ENCODE data around the gene F12. TPM values are rescaled to one million over a fixed set of nuclear protein-coding genes. Genes with fewer than 3 reads are reported as not detected.
"Not testable (repeated sequence)": the region's sequence is repeated elsewhere in the genome, so short reads cannot be mapped to it uniquely, and the experiment has no call there.

The F12 gene
- total and polyA plus RNA-seq, 2 of the 8 experiments (the other 6 are each of a cell fraction or from before 2014, with no cell fraction given), result 6.5 to 7.8 TPM

- POLR2A ChIA-PET (ENCODE audit: partially characterized antibody), result interaction anchor here (0.9 to 3.1 kb wide), 3 partner anchors 10 to 95 kb away, joined by 3 to 25 read pairs (median 4); partner anchors contain the start of gene LMAN2
- H4K5ac ChIP-seq (ENCODE audit: insufficient read length, low read depth, low read length); H3K9ac ChIP-seq (replicated peaks in 1 of 4; ENCODE audit: extremely low read depth in 1 of 4, low read depth in 3 of 4, low read length in 3 of 4); H3K14ac ChIP-seq (ENCODE audit: insufficient read length); H3K79me2 ChIP-seq (ENCODE audit: control insufficient read depth in 1 of 2, insufficient read depth in 2 of 2, low read length in 2 of 2); H4K8ac ChIP-seq (ENCODE audit: extremely low read depth, insufficient read depth, low read length); H3K4me2 ChIP-seq (ENCODE audit: insufficient read depth in 1 of 2, low read depth in 2 of 2, low read length in 2 of 2); H3K18ac ChIP-seq (ENCODE audit: extremely low read depth, low read length); H3K36me3 ChIP-seq (ENCODE audit: control insufficient read depth in 2 of 4, insufficient read depth in 4 of 4, low read length in 3 of 4); H3K23ac ChIP-seq (ENCODE audit: insufficient read length); H3K79me1 ChIP-seq (ENCODE audit: low read depth, low read length); FAIRE-seq; H2BK5ac ChIP-seq (ENCODE audit: low read depth, low read length); H2BK20ac ChIP-seq (ENCODE audit: low read length); H3K4ac ChIP-seq (replicated peaks; ENCODE audit: insufficient read length, low read depth, low read length); H2BK120ac ChIP-seq (replicated peaks; ENCODE audit: low read depth, low read length); H3K4me3 ChIP-seq (ENCODE audit: extremely low read depth in 1 of 4, insufficient read depth in 2 of 4, low read depth in 3 of 4, low read length in 4 of 4); H4K20me1 ChIP-seq (replicated peaks in 1 of 2; ENCODE audit: control insufficient read depth in 1 of 2, insufficient read depth in 2 of 2, low read length in 2 of 2); H3K27ac ChIP-seq (ENCODE audit: low read depth, low read length); H3K23me2 ChIP-seq (ENCODE audit: low read depth, low read length); H3K9me3 ChIP-seq (ENCODE audit: insufficient read depth in 2 of 2, low read depth in 1 of 2, low read length in 1 of 2); H2AFZ ChIP-seq (ENCODE audit: low read length); H3K27me3 ChIP-seq (replicated peaks in 1 of 4; ENCODE audit: control insufficient read depth in 3 of 4, extremely low read depth in 1 of 4, insufficient read depth in 3 of 4, low read length in 3 of 4); H2AK5ac ChIP-seq (ENCODE audit: low read depth, low read length); H3K56ac ChIP-seq (replicated peaks; ENCODE audit: insufficient read length, low read depth, low read length); DNase-seq (ENCODE audit: low read depth in 1 of 2, low spot score in 2 of 2): not testable (repeated sequence)
- Histone ChIP-seq H2BK15ac (ENCODE audit: low read length) (peak overlapping the region; percentile 72; the same call in 1 of the 2 replicates), H4K91ac (replicated peaks; ENCODE audit: insufficient read length, low read length) (peak overlapping the region; percentile 15), H3K4me1 (replicated peaks in 1 of 4; ENCODE audit: control insufficient read depth in 3 of 4, insufficient read depth in 4 of 4, low read length in 3 of 4) (peaks cover 0 to 15% (median 11%) of the 10 kb centered on the region in 4 experiments; a peak in 6 of 7 replicates), H2BK12ac (ENCODE audit: low read depth, low read length) (peak overlapping the region; percentile 60; the same call in 1 of the 2 replicates)
- WGBS, 2 experiments (ENCODE audit: extremely low coverage in 1 of 2, insufficient coverage in 1 of 2, insufficient read length in 1 of 2, insufficient replicate concordance in 2 of 2, low coverage in 1 of 2, low lambda C conversion rate in 2 of 2, missing lambda C conversion rate in 1 of 2), result 89% methylated on average over 7 of the region's 7 CpGs; no CpG with 5 or more reads in 1 of the 2 experiments
- CTCF ChIA-PET (ENCODE audit: partially characterized antibody), result interaction anchor here (0.6 to 15.6 kb wide), 9 partner anchors 9 to 96 kb away, joined by 4 to 251 read pairs (median 7); partner anchors contain the start of genes LMAN2, MXD3 and SLC34A1
Measured at GRCh38 chr5:177360740-177361139, 48.6 kb downstream of the F12 start.
